HCT116 (cell line): Measurements from ENCODE around the gene TBC1D2. TPM values are rescaled to one million over a fixed set of nuclear protein-coding genes. Genes with fewer than 3 reads are reported as not detected.

Source experiments
- ATAC-seq: fragments of 200-7000 bp; cut with Tn5 transposase; 2 replicates; pipeline ENCODE4 v1.9.1; 2020; ENCODE audit warnings: mild to moderate bottlenecking, moderate library complexity
- BruUV-seq: library from RNA; stranded (reverse); fragments of 400-500 nt; replicated peaks from 2 replicates; lab custom pipeline; 2021; lab: Mats Ljungman, UMichigan
- CTCF ChIA-PET: fragments of 300-600 bp; sonication (Branson Sonifier 250); formaldehyde crosslinking; loops from one replicate; lab custom pipeline; 2021; ENCODE audit warnings: antibody characterized with exemption; lab: Charles Lee
- POLR2A ChIA-PET: fragments of 300-600, 350-600 bp; sonication (Branson Sonifier 250); formaldehyde crosslinking; loops from one replicate; lab custom pipeline; 2021; ENCODE audit warnings: antibody characterized with exemption; lab: Charles Lee
- RAD21 ChIA-PET, 2 experiments: fragments of 300-600 bp; sonication (Branson Sonifier 250); formaldehyde crosslinking; loops; one replicate each; lab custom pipeline; 2023; ENCODE audit warnings: low total read pairs in 2 of 2; ENCODE audit not compliant: uncharacterized antibody in 2 of 2, unreplicated experiment in 2 of 2, low non-redundant PET in 1 of 2; lab: Charles Lee
- DNase-seq: peaks from one replicate; pipeline ENCODE4 v3.0.0-alpha.2; 2010; ENCODE audit warnings: low read depth, low spot score
- H2AFZ ChIP-seq: fragments of 200-600 bp; shearing (Covaris generic), sonication (generic); 2 replicates; pipeline ENCODE4 v1.6.1; 2017; ENCODE audit warnings: low read depth, mixed run types, mixed read lengths, antibody characterized with exemption, low read length; ENCODE audit not compliant: poor library complexity, severe bottlenecking
- H3K27ac ChIP-seq: 2 replicates; pipeline ENCODE4 v1.5.1; 2012; ENCODE audit warnings: low read depth, low read length
- H3K27me3 ChIP-seq: fragments of 200-600 bp; sonication (generic); 2 replicates; pipeline ENCODE4 v1.6.1; 2016; ENCODE audit warnings: mixed run types, low read length, mixed read lengths; ENCODE audit not compliant: insufficient read depth
- H3K36me3 ChIP-seq, 2 experiments: fragments of 200-500 bp in 1 of 2; fragments of 200-600 bp in 1 of 2; sonication (Bioruptor generic) in 1 of 2; sonication (generic) in 1 of 2; 2 replicates each; pipeline versions ENCODE4 v1.5.1 to v1.6.1; 2014 to 2016; ENCODE audit warnings: low read length in 2 of 2, inconsistent platforms in 1 of 2, mixed read lengths in 1 of 2, mixed run types in 1 of 2; ENCODE audit not compliant: insufficient read depth in 2 of 2, control insufficient read depth in 1 of 2
- H3K4me1 ChIP-seq, 2 experiments: fragments of 200-600 bp in 1 of 2; sonication (generic) in 1 of 2; 2 replicates each; pipeline versions ENCODE4 v1.5.1 to v1.6.1; 2012 to 2017; ENCODE audit warnings: low read length in 2 of 2, inconsistent platforms in 1 of 2, mild to moderate bottlenecking in 1 of 2, mixed read lengths in 1 of 2, mixed run types in 1 of 2, moderate library complexity in 1 of 2; ENCODE audit not compliant: insufficient read depth in 2 of 2, control insufficient read depth in 1 of 2
- H3K4me2 ChIP-seq: fragments of 200-600 bp; sonication (generic); 2 replicates; pipeline ENCODE4 v1.6.1; 2017; ENCODE audit warnings: mixed run types, low read length, mixed read lengths
- H3K4me3 ChIP-seq, 2 experiments: fragments of 200-600 bp in 1 of 2; sonication (generic) in 1 of 2; replicated peaks in 1 of 2; 2 replicates each; pipeline ENCODE4 v1.5.1; 2011 to 2016; ENCODE audit warnings: low read length in 2 of 2, control low read depth in 1 of 2, low read depth in 1 of 2, mild to moderate bottlenecking in 1 of 2, mixed read lengths in 1 of 2, mixed run types in 1 of 2
- H3K79me2 ChIP-seq: fragments of 200-600 bp; sonication (generic); 2 replicates; pipeline ENCODE4 v1.6.1; 2017; ENCODE audit warnings: mild to moderate bottlenecking, mixed run types, low read length, moderate library complexity, mixed read lengths; ENCODE audit not compliant: insufficient read depth
- H3K9ac ChIP-seq: fragments of 200-600 bp; sonication (generic); 2 replicates; pipeline ENCODE4 v1.6.1; 2016; ENCODE audit warnings: low read length, mixed read lengths
- H3K9me2 ChIP-seq: fragments of 200-600 bp; sonication (generic), shearing (Covaris generic); 2 replicates; pipeline ENCODE4 v1.6.1; 2017; ENCODE audit warnings: mixed run types, mild to moderate bottlenecking, moderate library complexity; ENCODE audit not compliant: insufficient read depth
- H3K9me3 ChIP-seq, 2 experiments: fragments of 200-500 bp in 1 of 2; fragments of 200-600 bp in 1 of 2; sonication (Bioruptor generic) in 1 of 2; sonication (generic) in 1 of 2; 2 replicates each; pipeline ENCODE4 v1.6.1; 2014 to 2017; ENCODE audit warnings: low read length in 2 of 2, mixed read lengths in 2 of 2, inconsistent platforms in 1 of 2, low read depth in 1 of 2, mild to moderate bottlenecking in 1 of 2, mixed run types in 1 of 2, moderate library complexity in 1 of 2; ENCODE audit not compliant: control insufficient read depth in 1 of 2, insufficient read depth in 1 of 2
- H4K20me1 ChIP-seq: fragments of 200-600 bp; sonication (generic), shearing (Covaris generic); 2 replicates; pipeline ENCODE4 v1.6.1; 2017; ENCODE audit warnings: mixed run types, mild to moderate bottlenecking, moderate library complexity; ENCODE audit not compliant: insufficient read depth
- CBX3 ChIP-seq: IDR thresholded peaks from 2 replicates; pipeline ENCODE4 v1.6.1; 2012; ENCODE audit warnings: low read depth
- CEBPB ChIP-seq: IDR thresholded peaks from 2 replicates; pipeline ENCODE4 v1.6.1; 2012; ENCODE audit warnings: low read depth
- EGR1 ChIP-seq: IDR thresholded peaks from 2 replicates; pipeline ENCODE4 v1.6.1; 2012; ENCODE audit warnings: low read depth
- EZH2phosphoT487 ChIP-seq: fragments of 200-600 bp; IDR thresholded peaks from 2 replicates; pipeline ENCODE4 v1.6.1; 2018; ENCODE audit warnings: antibody characterized with exemption, borderline replicate concordance
- POLR2AphosphoS5 ChIP-seq: IDR thresholded peaks from 2 replicates; pipeline ENCODE4 v1.6.1; 2011; ENCODE audit warnings: mild to moderate bottlenecking, low read depth, low read length, moderate library complexity
- SIN3A ChIP-seq: IDR thresholded peaks from 2 replicates; pipeline ENCODE4 v1.6.1; 2012; ENCODE audit warnings: low read depth
- SP1 ChIP-seq: IDR thresholded peaks from 2 replicates; pipeline ENCODE4 v1.6.1; 2012; ENCODE audit warnings: low read depth
- SRF ChIP-seq: IDR thresholded peaks from 2 replicates; pipeline ENCODE4 v1.6.1; 2012; ENCODE audit warnings: low read depth
- TCF7L2 ChIP-seq: IDR thresholded peaks from 2 replicates; pipeline ENCODE4 v1.7.0; 2011; ENCODE audit warnings: borderline replicate concordance, inconsistent platforms; ENCODE audit not compliant: insufficient read depth, insufficient read length; ENCODE audit errors: extremely low read depth
- YY1 ChIP-seq: IDR thresholded peaks from 2 replicates; pipeline ENCODE4 v1.6.1; 2011; ENCODE audit warnings: low read length, low read depth, moderate library complexity, mild to moderate bottlenecking; ENCODE audit not compliant: insufficient replicate concordance; ENCODE audit errors: extremely low read depth
- ZFX ChIP-seq: fragments of 450-650 bp; IDR thresholded peaks from 2 replicates; pipeline ENCODE4 v1.6.1; 2017
- intact Hi-C: fragments of 100-400 bp; cut with micrococcal nuclease; formaldehyde crosslinking; loops from 2 replicates; pipeline ENCODE4 v1.10.0; 2022
- total RNA-seq: library from RNA; stranded (reverse); gene quantifications from one replicate; pipeline ENCODE4 v1.2.1, GENCODE V29; 2021; ENCODE audit not compliant: unreplicated experiment
- TF ChIP-seq, protein P1 (sequence below), 3 experiments: fragments of 200-600 bp in 1 of 3; sonication (generic) in 1 of 3; IDR thresholded peaks in 2 of 3; conservative IDR thresholded peaks in 1 of 3; 2 replicates each; pipeline ENCODE4 v1.5.1; 2012 to 2017; ENCODE audit warnings: low read depth in 2 of 3, low read length in 2 of 3, antibody characterized with exemption in 1 of 3, borderline replicate concordance in 1 of 3, control low read depth in 1 of 3, mild to moderate bottlenecking in 1 of 3, mixed read lengths in 1 of 3, mixed run types in 1 of 3, moderate library complexity in 1 of 3; ENCODE audit not compliant: insufficient read depth in 1 of 3
- TF ChIP-seq, protein P2 (sequence below): IDR thresholded peaks from 2 replicates; pipeline ENCODE4 v1.6.1; 2012
- TF ChIP-seq, protein P3 (sequence below): IDR thresholded peaks from 2 replicates; pipeline ENCODE4 v1.6.1; 2012; ENCODE audit warnings: low read depth

Gene TBC1D2
- total RNA-seq, 1 experiment from 2014 or later, result 9.8 TPM

- Histone ChIP-seq H3K36me3 (no peaks in the 10 kb centered on the region), H2AFZ (no peak overlapping the region), H3K4me3 (no peak overlapping the region), H3K9me3 (no peaks in the 10 kb centered on the region), H3K9ac (no peak overlapping the region), H3K4me2 (no peak overlapping the region), H3K9me2 (no peaks in the 10 kb centered on the region)
- no peak for DNase-seq
- no TSS peak for BruUV-seq
- intact Hi-C loops, result no loop called here
- CTCF ChIA-PET, result no interaction called here
- no peak for TF ChIP-seq SRF
- TF ChIP-seq, protein P1, sequence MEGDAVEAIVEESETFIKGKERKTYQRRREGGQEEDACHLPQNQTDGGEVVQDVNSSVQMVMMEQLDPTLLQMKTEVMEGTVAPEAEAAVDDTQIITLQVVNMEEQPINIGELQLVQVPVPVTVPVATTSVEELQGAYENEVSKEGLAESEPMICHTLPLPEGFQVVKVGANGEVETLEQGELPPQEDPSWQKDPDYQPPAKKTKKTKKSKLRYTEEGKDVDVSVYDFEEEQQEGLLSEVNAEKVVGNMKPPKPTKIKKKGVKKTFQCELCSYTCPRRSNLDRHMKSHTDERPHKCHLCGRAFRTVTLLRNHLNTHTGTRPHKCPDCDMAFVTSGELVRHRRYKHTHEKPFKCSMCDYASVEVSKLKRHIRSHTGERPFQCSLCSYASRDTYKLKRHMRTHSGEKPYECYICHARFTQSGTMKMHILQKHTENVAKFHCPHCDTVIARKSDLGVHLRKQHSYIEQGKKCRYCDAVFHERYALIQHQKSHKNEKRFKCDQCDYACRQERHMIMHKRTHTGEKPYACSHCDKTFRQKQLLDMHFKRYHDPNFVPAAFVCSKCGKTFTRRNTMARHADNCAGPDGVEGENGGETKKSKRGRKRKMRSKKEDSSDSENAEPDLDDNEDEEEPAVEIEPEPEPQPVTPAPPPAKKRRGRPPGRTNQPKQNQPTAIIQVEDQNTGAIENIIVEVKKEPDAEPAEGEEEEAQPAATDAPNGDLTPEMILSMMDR (IDR thresholded peaks at IDR 0.05 in 2 of 3, conservative IDR thresholded peaks at IDR 0.05 in 1 of 3; ENCODE audit: borderline replicate concordance in 1 of 3, insufficient read depth in 1 of 3, low read depth in 2 of 3, low read length in 2 of 3), result no peak
- TF ChIP-seq CBX3, result no peak
- TF ChIP-seq, protein P2, sequence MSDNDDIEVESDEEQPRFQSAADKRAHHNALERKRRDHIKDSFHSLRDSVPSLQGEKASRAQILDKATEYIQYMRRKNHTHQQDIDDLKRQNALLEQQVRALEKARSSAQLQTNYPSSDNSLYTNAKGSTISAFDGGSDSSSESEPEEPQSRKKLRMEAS, result no peak
- TF ChIP-seq EZH2phosphoT487, result no peak
- TF ChIP-seq TCF7L2, result no peak
- TF ChIP-seq POLR2AphosphoS5, result no peak
- TF ChIP-seq SP1, result no peak
- TF ChIP-seq, all 23 proteins: peak for 0
- Histone ChIP-seq H3K27me3 (no peaks in the 10 kb centered on the region), H3K27ac (no peak overlapping the region), H4K20me1 (no peaks in the 10 kb centered on the region), H3K79me2 (no peaks in the 10 kb centered on the region), H3K4me1 (peaks cover 7 to 10% of the 10 kb centered on the region in 2 experiments; a peak in 3 of 4 replicates)
- no peak for ATAC-seq
- RAD21 ChIA-PET, result no interaction called here
- POLR2A ChIA-PET, result no interaction called here
Observed at GRCh38 chr9:98175762-98176161, 79.7 kb downstream of the TBC1D2 start.

- no peaks in the 10 kb centered on the region for H3K36me3 ChIP-seq
- H3K4me2 ChIP-seq, result no peak overlapping the region
- H3K4me1 ChIP-seq, result peaks cover 7 to 10% of the 10 kb centered on the region in 2 experiments; a peak in 3 of 4 replicates
- H3K79me2 ChIP-seq, result no peaks in the 10 kb centered on the region
- ChIA-PET RAD21 (no interaction called here), POLR2A (no interaction called here), CTCF (no interaction called here)
- H3K9ac ChIP-seq, result no peak overlapping the region
- H3K27ac ChIP-seq, result no peak overlapping the region
- intact Hi-C loops, result no loop called here
- H3K4me3 ChIP-seq, result no peak overlapping the region
- no peaks in the 10 kb centered on the region for H4K20me1 ChIP-seq
- no peaks in the 10 kb centered on the region for H3K27me3 ChIP-seq
- ATAC-seq (no peak), DNase-seq (no peak)
- H3K9me2 ChIP-seq, result no peaks in the 10 kb centered on the region
- no TSS peak for BruUV-seq
- H3K9me3 ChIP-seq, result no peaks in the 10 kb centered on the region
- no peak overlapping the region for H2AFZ ChIP-seq
- no peak for TF ChIP-seq EGR1
- TF ChIP-seq, protein P2, result no peak
- TF ChIP-seq TCF7L2, result no peak
- TF ChIP-seq CEBPB, result no peak
- no peak for TF ChIP-seq YY1
- no peak for TF ChIP-seq CBX3
- TF ChIP-seq POLR2AphosphoS5, result no peak
- no peak for TF ChIP-seq SIN3A
- no peak for TF ChIP-seq SRF
- no peak for TF ChIP-seq ZFX
- TF ChIP-seq, protein P3, sequence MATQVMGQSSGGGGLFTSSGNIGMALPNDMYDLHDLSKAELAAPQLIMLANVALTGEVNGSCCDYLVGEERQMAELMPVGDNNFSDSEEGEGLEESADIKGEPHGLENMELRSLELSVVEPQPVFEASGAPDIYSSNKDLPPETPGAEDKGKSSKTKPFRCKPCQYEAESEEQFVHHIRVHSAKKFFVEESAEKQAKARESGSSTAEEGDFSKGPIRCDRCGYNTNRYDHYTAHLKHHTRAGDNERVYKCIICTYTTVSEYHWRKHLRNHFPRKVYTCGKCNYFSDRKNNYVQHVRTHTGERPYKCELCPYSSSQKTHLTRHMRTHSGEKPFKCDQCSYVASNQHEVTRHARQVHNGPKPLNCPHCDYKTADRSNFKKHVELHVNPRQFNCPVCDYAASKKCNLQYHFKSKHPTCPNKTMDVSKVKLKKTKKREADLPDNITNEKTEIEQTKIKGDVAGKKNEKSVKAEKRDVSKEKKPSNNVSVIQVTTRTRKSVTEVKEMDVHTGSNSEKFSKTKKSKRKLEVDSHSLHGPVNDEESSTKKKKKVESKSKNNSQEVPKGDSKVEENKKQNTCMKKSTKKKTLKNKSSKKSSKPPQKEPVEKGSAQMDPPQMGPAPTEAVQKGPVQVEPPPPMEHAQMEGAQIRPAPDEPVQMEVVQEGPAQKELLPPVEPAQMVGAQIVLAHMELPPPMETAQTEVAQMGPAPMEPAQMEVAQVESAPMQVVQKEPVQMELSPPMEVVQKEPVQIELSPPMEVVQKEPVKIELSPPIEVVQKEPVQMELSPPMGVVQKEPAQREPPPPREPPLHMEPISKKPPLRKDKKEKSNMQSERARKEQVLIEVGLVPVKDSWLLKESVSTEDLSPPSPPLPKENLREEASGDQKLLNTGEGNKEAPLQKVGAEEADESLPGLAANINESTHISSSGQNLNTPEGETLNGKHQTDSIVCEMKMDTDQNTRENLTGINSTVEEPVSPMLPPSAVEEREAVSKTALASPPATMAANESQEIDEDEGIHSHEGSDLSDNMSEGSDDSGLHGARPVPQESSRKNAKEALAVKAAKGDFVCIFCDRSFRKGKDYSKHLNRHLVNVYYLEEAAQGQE, result no peak
Observed at GRCh38 chr9:98175028-98175569, 80.3 kb downstream of the TBC1D2 start.
